Small intestine (tissue), 7 donors: ENCODE results near the gene EPB41L2. TPM values are rescaled to one million over a fixed set of nuclear protein-coding genes. Genes with fewer than 3 reads are reported as not detected.

Source experiments
- DNase-seq, 2 donors: peaks; one replicate each; pipeline versions ENCODE4 v3.0.0 to v3.0.0-alpha.2; 2013
- FAIRE-seq: peaks from 2 replicates; lab custom pipeline; 2012; peaks lifted over from hg19 to GRCh38; lab: Jason Lieb, UNC
- H3K27ac ChIP-seq, 3 donors: one replicate each; pipeline ENCODE4 v1.5.1; 2013; ENCODE audit warnings: low read length in 2 of 3, mild to moderate bottlenecking in 2 of 3, control low read depth in 1 of 3, inconsistent platforms in 1 of 3, low read depth in 1 of 3, moderate library complexity in 1 of 3
- H3K27me3 ChIP-seq, 3 donors: one replicate each; pipeline ENCODE4 v1.6.1; 2013; ENCODE audit warnings: low read length in 3 of 3, inconsistent platforms in 1 of 3; ENCODE audit not compliant: control insufficient read depth in 3 of 3, insufficient read depth in 3 of 3
- H3K36me3 ChIP-seq, 3 donors: one replicate each; pipeline ENCODE4 v1.6.1; 2013; ENCODE audit warnings: low read length in 3 of 3, inconsistent platforms in 1 of 3, low read depth in 1 of 3, mild to moderate bottlenecking in 1 of 3, moderate library complexity in 1 of 3; ENCODE audit not compliant: control insufficient read depth in 3 of 3, insufficient read depth in 2 of 3
- H3K4me1 ChIP-seq, 3 donors: one replicate each; pipeline ENCODE4 v1.6.1; 2013; ENCODE audit warnings: low read length in 2 of 3, inconsistent platforms in 1 of 3, low read depth in 1 of 3, mild to moderate bottlenecking in 1 of 3, moderate library complexity in 1 of 3; ENCODE audit not compliant: control insufficient read depth in 3 of 3, insufficient read depth in 2 of 3
- H3K4me3 ChIP-seq, 3 donors: one replicate each; pipeline ENCODE4 v1.5.1; 2013; ENCODE audit warnings: low read length in 3 of 3, control low read depth in 1 of 3, inconsistent platforms in 1 of 3, low read depth in 1 of 3, mild to moderate bottlenecking in 1 of 3, moderate library complexity in 1 of 3
- H3K9me3 ChIP-seq, 2 donors: one replicate each; pipeline ENCODE4 v1.6.1; 2013; ENCODE audit warnings: low read depth in 1 of 2, low read length in 1 of 2; ENCODE audit not compliant: control insufficient read depth in 2 of 2, insufficient read depth in 1 of 2
- WGBS, 3 donors: extraction: QIAGEN DNeasy Blood & Tissue Kit; methylation state at CpG; one replicate each; pipeline ENCODE4 v1.1.7; 2013; 5-methylcytosine and 5-hydroxymethylcytosine counted together
- polyA plus RNA-seq, 4 donors: library from polyadenylated mRNA; stranded (reverse) in 3 of 4; unstranded in 1 of 4; fragments of 200-250 nt in 3 of 4; fragments of 120-200 nt in 1 of 4; gene quantifications; one replicate each; pipeline versions ENCODE4 v1.2.1 to v1.2.3, GENCODE V29; 2013
- donor health status: healthy with polysubstance abuse.
- donor health status: control.
- donor health status: control.
- donor health status: Bipolar disorder and iron deficiency.
- donor health status: healthy.

The EPB41L2 gene
- polyA plus RNA-seq, 4 donors: 14.8 to 63.0 (median 31.1) TPM

GRCh38 chr6:130935978-130936377 lies 127.1 kb downstream of the EPB41L2 start:
- DNase-seq (no peak), FAIRE-seq (no peak)
- Histone ChIP-seq H3K27me3 (no peaks in the 10 kb centered on the region), H3K4me3 (no peak overlapping the region), H3K4me1 (peaks cover 0 to 3% (median 0%) of the 10 kb centered on the region in 3 donors), H3K27ac (no peak overlapping the region), H3K36me3 (no peaks in the 10 kb centered on the region), H3K9me3 (no peaks in the 10 kb centered on the region)

- H3K27me3 ChIP-seq: no peaks in the 10 kb centered on the region
- H3K9me3 ChIP-seq: no peaks in the 10 kb centered on the region
- WGBS, 3 donors: 51 to 68% (median 63%) methylated on average over 4 of the region's 4 CpGs
- FAIRE-seq (no peak), DNase-seq (no peak)
- peaks cover 0 to 3% (median 0%) of the 10 kb centered on the region in 3 donors for H3K4me1 ChIP-seq
- no peak overlapping the region for H3K27ac ChIP-seq
- no peaks in the 10 kb centered on the region for H3K36me3 ChIP-seq
- H3K4me3 ChIP-seq: no peak overlapping the region
Measured at GRCh38 chr6:130934848-130935585, 128.0 kb downstream of the EPB41L2 start.

GRCh38 chr6:130933712-130934200 lies 129.3 kb downstream of the EPB41L2 start:
- Histone ChIP-seq H3K36me3 (no peaks in the 10 kb centered on the region), H3K9me3 (no peaks in the 10 kb centered on the region), H3K27me3 (no peaks in the 10 kb centered on the region), H3K4me3 (no peak overlapping the region), H3K27ac (no peak overlapping the region), H3K4me1 (peaks cover 0 to 3% (median 0%) of the 10 kb centered on the region in 3 donors)
- no peak for FAIRE-seq
- WGBS, 3 donors: 67 to 77% (median 77%) methylated on average over 6 of the region's 6 CpGs
- DNase-seq: peak in 1 of 2 donors; percentile 32

GRCh38 chr6:130932921-130933320 lies 130.1 kb downstream of the EPB41L2 start:
- Histone ChIP-seq H3K4me3 (no peak overlapping the region), H3K27ac (no peak overlapping the region), H3K36me3 (no peaks in the 10 kb centered on the region), H3K9me3 (no peaks in the 10 kb centered on the region), H3K4me1 (peaks cover 0 to 3% (median 0%) of the 10 kb centered on the region in 3 donors), H3K27me3 (no peaks in the 10 kb centered on the region)
- FAIRE-seq (no peak), DNase-seq (no peak)
- 81 to 91% (median 84%) methylated on average over 2 of the region's 2 CpGs for WGBS, 3 donors

- no peaks in the 10 kb centered on the region for H3K27me3 ChIP-seq
- 87 to 98% (median 97%) methylated on average over 2 of the region's 2 CpGs for WGBS, 3 donors
- H3K9me3 ChIP-seq: no peaks in the 10 kb centered on the region
- no peaks in the 10 kb centered on the region for H3K36me3 ChIP-seq
- FAIRE-seq (no peak), DNase-seq (no peak)
- no peak overlapping the region for H3K4me3 ChIP-seq
- H3K4me1 ChIP-seq: peaks cover 0 to 3% (median 0%) of the 10 kb centered on the region in 3 donors
- no peak overlapping the region for H3K27ac ChIP-seq
Measured at GRCh38 chr6:130932438-130932837, 130.6 kb downstream of the EPB41L2 start.

GRCh38 chr6:130931683-130932082 lies 131.4 kb downstream of the EPB41L2 start:
- no peaks in the 10 kb centered on the region for H3K9me3 ChIP-seq
- WGBS, 3 donors: 89 to 93% (median 91%) methylated on average over 4 of the region's 4 CpGs
- no peaks in the 10 kb centered on the region for H3K36me3 ChIP-seq
- peaks cover 0 to 3% (median 0%) of the 10 kb centered on the region in 3 donors for H3K4me1 ChIP-seq
- H3K27ac ChIP-seq: no peak overlapping the region
- FAIRE-seq (no peak), DNase-seq (no peak)
- H3K27me3 ChIP-seq: no peaks in the 10 kb centered on the region
- no peak overlapping the region for H3K4me3 ChIP-seq

- Histone ChIP-seq H3K27ac (peak overlapping the region in 1 of 3 donors; percentile 49), H3K4me3 (no peak overlapping the region), H3K36me3 (no peaks in the 10 kb centered on the region), H3K27me3 (no peaks in the 10 kb centered on the region), H3K4me1 (no peaks in the 10 kb centered on the region), H3K9me3 (no peaks in the 10 kb centered on the region)
- WGBS, 3 donors: 69 to 91% (median 79%) methylated on average over 7 of the region's 7 CpGs
- DNase-seq (no peak), FAIRE-seq (no peak)
Measured at GRCh38 chr6:130929036-130929678, 133.9 kb downstream of the EPB41L2 start.

GRCh38 chr6:130928158-130928912 lies 134.7 kb downstream of the EPB41L2 start:
- H3K27ac ChIP-seq: peak overlapping the region in 1 of 3 donors; percentile 49
- 81 to 87% (median 84%) methylated on average over 6 of the region's 6 CpGs for WGBS, 3 donors
- DNase-seq (no peak), FAIRE-seq (no peak)
- no peaks in the 10 kb centered on the region for H3K9me3 ChIP-seq
- no peaks in the 10 kb centered on the region for H3K4me1 ChIP-seq
- no peaks in the 10 kb centered on the region for H3K36me3 ChIP-seq
- no peak overlapping the region for H3K4me3 ChIP-seq
- no peaks in the 10 kb centered on the region for H3K27me3 ChIP-seq
